HepG2 (cell line): ENCODE results near the gene ELMOD3. TPM values are rescaled to one million over a fixed set of nuclear protein-coding genes. Genes with fewer than 3 reads are reported as not detected.

Experiments
- BRCA1 ChIP-seq: sonication (generic); formaldehyde crosslinking; IDR thresholded peaks from 2 replicates; pipeline ENCODE4 v1.4.0; 2020; ENCODE audit warnings: missing genetic modification reagents
- GATA4 ChIP-seq: sonication (generic); IDR thresholded peaks from 2 replicates; pipeline ENCODE4 v1.6.1; 2016; ENCODE audit warnings: antibody characterized with exemption, low read depth, borderline replicate concordance
- HBP1 ChIP-seq: IDR thresholded peaks from 2 replicates; pipeline ENCODE4 v1.6.1; 2016; ENCODE audit warnings: low read depth, control low read depth
- HMG20B ChIP-seq: conservative IDR thresholded peaks from 2 replicates; pipeline ENCODE4 v1.6.1; 2016; ENCODE audit warnings: missing genetic modification reagents, missing compliant biosample characterization
- MXD1 ChIP-seq: sonication (generic); formaldehyde crosslinking; IDR thresholded peaks from 2 replicates; pipeline ENCODE4 v1.4.0; 2020; ENCODE audit warnings: mild to moderate bottlenecking, missing genetic modification reagents
- POLR2A ChIP-seq, 2 experiments: IDR thresholded peaks; 2 replicates each; pipeline ENCODE4 v1.6.1; 2011; ENCODE audit warnings: low read depth in 2 of 2, low read length in 2 of 2, mild to moderate bottlenecking in 1 of 2, moderate library complexity in 1 of 2; ENCODE audit not compliant: insufficient read depth in 1 of 2
- SMAD3 ChIP-seq: sonication (generic); formaldehyde crosslinking; IDR thresholded peaks from 2 replicates; pipeline ENCODE4 v1.4.0; 2020; ENCODE audit warnings: missing genetic modification reagents
- SNAI1 ChIP-seq: sonication (generic); formaldehyde crosslinking; IDR thresholded peaks from 2 replicates; pipeline ENCODE4 v1.5.0; 2020; ENCODE audit warnings: mild to moderate bottlenecking, missing genetic modification reagents, borderline replicate concordance
- TEAD3 ChIP-seq: optimal IDR thresholded peaks from 2 replicates; pipeline ENCODE3; 2016; ENCODE audit warnings: borderline replicate concordance
- ZFP36 ChIP-seq: fragments of 150-350 bp; IDR thresholded peaks from 2 replicates; pipeline ENCODE4 v1.6.1; 2018; ENCODE audit warnings: borderline replicate concordance, low read length, low read depth; ENCODE audit not compliant: partially characterized antibody
- ZNF136 ChIP-seq: sonication (generic); formaldehyde crosslinking; IDR thresholded peaks from 2 replicates; pipeline ENCODE4 v1.8.1; 2022; ENCODE audit warnings: low read depth, mild to moderate bottlenecking, moderate library complexity, missing genetic modification reagents
- ZNF207 ChIP-seq: fragments of 450-650 bp; IDR thresholded peaks from 2 replicates; pipeline ENCODE4 v1.6.1; 2016; ENCODE audit warnings: antibody characterized with exemption, borderline replicate concordance
- ZNF326 ChIP-seq: sonication (generic); formaldehyde crosslinking; IDR thresholded peaks from 2 replicates; pipeline ENCODE4 v1.4.0; 2020; ENCODE audit warnings: missing genetic modification reagents, borderline replicate concordance
- ZNF460 ChIP-seq: sonication (generic); formaldehyde crosslinking; IDR thresholded peaks from 2 replicates; pipeline ENCODE4 v1.5.1; 2020; ENCODE audit warnings: missing genetic modification reagents, mild to moderate bottlenecking, borderline replicate concordance
- ZNF589 ChIP-seq: sonication (generic); formaldehyde crosslinking; conservative IDR thresholded peaks from 2 replicates; pipeline ENCODE4 v1.8.0; 2022; ENCODE audit warnings: mild to moderate bottlenecking, moderate library complexity, missing genetic modification reagents
- ZNF772 ChIP-seq: sonication (generic); formaldehyde crosslinking; IDR thresholded peaks from 2 replicates; pipeline ENCODE4 v1.5.0; 2020; ENCODE audit warnings: mild to moderate bottlenecking, missing genetic modification reagents
- ZNF788 ChIP-seq: sonication (generic); formaldehyde crosslinking; IDR thresholded peaks from 2 replicates; pipeline ENCODE4 v1.5.0; 2020; ENCODE audit warnings: mild to moderate bottlenecking, missing genetic modification reagents, borderline replicate concordance
- ZNF792 ChIP-seq: IDR thresholded peaks from 2 replicates; pipeline ENCODE4 v1.6.1; 2016
- ZZZ3 ChIP-seq: sonication (generic); formaldehyde crosslinking; IDR thresholded peaks from 2 replicates; pipeline ENCODE4 v1.4.0; 2020; ENCODE audit warnings: missing genetic modification reagents, mild to moderate bottlenecking, borderline replicate concordance
- polyA plus RNA-seq, 8 experiments: library from polyadenylated mRNA; depleted of rRNA in 3 of 8; stranded (reverse) in 7 of 8; unstranded in 1 of 8; fragments of >200 nt; fragmentation: Illumina TruSeq in 4 of 8; extraction: Trizol in 4 of 8; gene quantifications; 2 replicates each; pipeline versions ENCODE4 v1.2.1 to v1.2.3, GENCODE V29; 2011 to 2016; ENCODE audit warnings: low read depth in 4 of 8, missing spikeins in 1 of 8, mixed read lengths in 1 of 8; ENCODE audit not compliant: insufficient read depth in 1 of 8
- total RNA-seq, 5 experiments: library from RNA; depleted of rRNA; stranded (reverse); fragments of >200 nt; fragmentation: Illumina TruSeq; extraction: Trizol; gene quantifications; 2 replicates each; pipeline ENCODE4 v1.2.3, GENCODE V29; 2016; ENCODE audit warnings: low read depth in 1 of 5
- TF ChIP-seq, protein P1 (sequence below): sonication (generic); formaldehyde crosslinking; IDR thresholded peaks from 2 replicates; pipeline ENCODE4 v1.9.0; 2022; ENCODE audit warnings: missing genetic modification reagents, mild to moderate bottlenecking, borderline replicate concordance
- TF ChIP-seq, protein P2 (sequence below): sonication (generic); formaldehyde crosslinking; IDR thresholded peaks from 2 replicates; pipeline ENCODE4 v1.5.0; 2020; ENCODE audit warnings: missing genetic modification reagents
- TF ChIP-seq, protein P3 (sequence below): sonication (generic); formaldehyde crosslinking; IDR thresholded peaks from 2 replicates; pipeline ENCODE4 v1.5.0; 2020; ENCODE audit warnings: mild to moderate bottlenecking, missing genetic modification reagents

Gene ELMOD3
- total and polyA plus RNA-seq, 2 of the 13 experiments (the other 11 are each of a cell fraction or from before 2014, with no cell fraction given): 13.3 to 19.5 TPM

- TF ChIP-seq HBP1 (CRISPR knock-in tag) (no peak; the same call in none of the 2 replicates), GATA4 (no peak), ZNF788 (CRISPR knock-in tag) (no peak; the same call in 1 of the 2 replicates), ZNF136 (CRISPR knock-in tag) (no peak; the same call in 1 of the 2 replicates), ZFP36 (no peak), BRCA1 (CRISPR knock-in tag) (no peak), ZNF589 (CRISPR knock-in tag) (no peak), ZNF460 (no peak; the same call in 1 of the 2 replicates), ZNF326 (CRISPR knock-in tag) (0 out of 2 replicates have a peak, but pooled peaks have one; percentile 94), TEAD3 (peak; percentile 4), ZZZ3 (peak; percentile 73; the same call in 1 of the 2 replicates), SMAD3 (CRISPR knock-in tag) (no peak; the same call in 1 of the 2 replicates), SNAI1 (CRISPR knock-in tag) (0 out of 2 replicates have a peak, but pooled peaks have one; percentile 14), POLR2A (IDR thresholded peaks at IDR 0.05; ENCODE audit: insufficient read depth in 1 of 2, low read depth in 2 of 2, low read length in 2 of 2) (peak; percentile 40 to 50; a peak in 3 of 4 replicates), ZNF207 (no peak), ZNF792 (CRISPR knock-in tag) (0 out of 2 replicates have a peak, but pooled peaks have one; percentile 49), MXD1 (CRISPR knock-in tag) (no peak; the same call in 1 of the 2 replicates), ZNF772 (CRISPR knock-in tag) (no peak), HMG20B (CRISPR knock-in tag) (no peak)
- TF ChIP-seq, protein P1, sequence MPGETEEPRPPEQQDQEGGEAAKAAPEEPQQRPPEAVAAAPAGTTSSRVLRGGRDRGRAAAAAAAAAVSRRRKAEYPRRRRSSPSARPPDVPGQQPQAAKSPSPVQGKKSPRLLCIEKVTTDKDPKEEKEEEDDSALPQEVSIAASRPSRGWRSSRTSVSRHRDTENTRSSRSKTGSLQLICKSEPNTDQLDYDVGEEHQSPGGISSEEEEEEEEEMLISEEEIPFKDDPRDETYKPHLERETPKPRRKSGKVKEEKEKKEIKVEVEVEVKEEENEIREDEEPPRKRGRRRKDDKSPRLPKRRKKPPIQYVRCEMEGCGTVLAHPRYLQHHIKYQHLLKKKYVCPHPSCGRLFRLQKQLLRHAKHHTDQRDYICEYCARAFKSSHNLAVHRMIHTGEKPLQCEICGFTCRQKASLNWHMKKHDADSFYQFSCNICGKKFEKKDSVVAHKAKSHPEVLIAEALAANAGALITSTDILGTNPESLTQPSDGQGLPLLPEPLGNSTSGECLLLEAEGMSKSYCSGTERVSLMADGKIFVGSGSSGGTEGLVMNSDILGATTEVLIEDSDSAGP (CRISPR knock-in tag): 0 out of 2 replicates have a peak, but pooled peaks have one; percentile 24
- TF ChIP-seq, protein P2, sequence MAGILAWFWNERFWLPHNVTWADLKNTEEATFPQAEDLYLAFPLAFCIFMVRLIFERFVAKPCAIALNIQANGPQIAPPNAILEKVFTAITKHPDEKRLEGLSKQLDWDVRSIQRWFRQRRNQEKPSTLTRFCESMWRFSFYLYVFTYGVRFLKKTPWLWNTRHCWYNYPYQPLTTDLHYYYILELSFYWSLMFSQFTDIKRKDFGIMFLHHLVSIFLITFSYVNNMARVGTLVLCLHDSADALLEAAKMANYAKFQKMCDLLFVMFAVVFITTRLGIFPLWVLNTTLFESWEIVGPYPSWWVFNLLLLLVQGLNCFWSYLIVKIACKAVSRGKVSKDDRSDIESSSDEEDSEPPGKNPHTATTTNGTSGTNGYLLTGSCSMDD (CRISPR knock-in tag): no peak
- TF ChIP-seq, protein P3, sequence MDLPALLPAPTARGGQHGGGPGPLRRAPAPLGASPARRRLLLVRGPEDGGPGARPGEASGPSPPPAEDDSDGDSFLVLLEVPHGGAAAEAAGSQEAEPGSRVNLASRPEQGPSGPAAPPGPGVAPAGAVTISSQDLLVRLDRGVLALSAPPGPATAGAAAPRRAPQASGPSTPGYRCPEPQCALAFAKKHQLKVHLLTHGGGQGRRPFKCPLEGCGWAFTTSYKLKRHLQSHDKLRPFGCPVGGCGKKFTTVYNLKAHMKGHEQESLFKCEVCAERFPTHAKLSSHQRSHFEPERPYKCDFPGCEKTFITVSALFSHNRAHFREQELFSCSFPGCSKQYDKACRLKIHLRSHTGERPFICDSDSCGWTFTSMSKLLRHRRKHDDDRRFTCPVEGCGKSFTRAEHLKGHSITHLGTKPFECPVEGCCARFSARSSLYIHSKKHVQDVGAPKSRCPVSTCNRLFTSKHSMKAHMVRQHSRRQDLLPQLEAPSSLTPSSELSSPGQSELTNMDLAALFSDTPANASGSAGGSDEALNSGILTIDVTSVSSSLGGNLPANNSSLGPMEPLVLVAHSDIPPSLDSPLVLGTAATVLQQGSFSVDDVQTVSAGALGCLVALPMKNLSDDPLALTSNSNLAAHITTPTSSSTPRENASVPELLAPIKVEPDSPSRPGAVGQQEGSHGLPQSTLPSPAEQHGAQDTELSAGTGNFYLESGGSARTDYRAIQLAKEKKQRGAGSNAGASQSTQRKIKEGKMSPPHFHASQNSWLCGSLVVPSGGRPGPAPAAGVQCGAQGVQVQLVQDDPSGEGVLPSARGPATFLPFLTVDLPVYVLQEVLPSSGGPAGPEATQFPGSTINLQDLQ (CRISPR knock-in tag): no peak
Measured at GRCh38 chr2:85419009-85419675, 64.6 kb downstream of the ELMOD3 start (continued).
